Astrocyte of the cerebellum (primary cell): Measurements from ENCODE around the gene STK4.

Experiments
- DNase-seq: peaks from one replicate; pipeline ENCODE4 v3.0.0-alpha.2; 2011; ENCODE audit warnings: low read depth
- H3K4me3 ChIP-seq: 2 replicates; pipeline ENCODE4 v1.5.1; 2011; ENCODE audit warnings: mild to moderate bottlenecking, low read depth, low read length, moderate library complexity
- in situ Hi-C: cut with HindIII; loops from 2 replicates; pipeline ENCODE4 v1.10.0; 2017; ENCODE audit warnings: low sequenced_read_pairs
- TF ChIP-seq, protein P1 (sequence below): IDR thresholded peaks from 2 replicates; pipeline ENCODE4 v1.5.1; 2012; ENCODE audit warnings: low read length, low read depth, moderate library complexity, mild to moderate bottlenecking; ENCODE audit errors: missing control alignments

Gene STK4

GRCh38 chr20:45128099-45128498 lies 161.8 kb downstream of the STK4 start:
- in situ Hi-C loops = no loop called here
- TF ChIP-seq, protein P1, sequence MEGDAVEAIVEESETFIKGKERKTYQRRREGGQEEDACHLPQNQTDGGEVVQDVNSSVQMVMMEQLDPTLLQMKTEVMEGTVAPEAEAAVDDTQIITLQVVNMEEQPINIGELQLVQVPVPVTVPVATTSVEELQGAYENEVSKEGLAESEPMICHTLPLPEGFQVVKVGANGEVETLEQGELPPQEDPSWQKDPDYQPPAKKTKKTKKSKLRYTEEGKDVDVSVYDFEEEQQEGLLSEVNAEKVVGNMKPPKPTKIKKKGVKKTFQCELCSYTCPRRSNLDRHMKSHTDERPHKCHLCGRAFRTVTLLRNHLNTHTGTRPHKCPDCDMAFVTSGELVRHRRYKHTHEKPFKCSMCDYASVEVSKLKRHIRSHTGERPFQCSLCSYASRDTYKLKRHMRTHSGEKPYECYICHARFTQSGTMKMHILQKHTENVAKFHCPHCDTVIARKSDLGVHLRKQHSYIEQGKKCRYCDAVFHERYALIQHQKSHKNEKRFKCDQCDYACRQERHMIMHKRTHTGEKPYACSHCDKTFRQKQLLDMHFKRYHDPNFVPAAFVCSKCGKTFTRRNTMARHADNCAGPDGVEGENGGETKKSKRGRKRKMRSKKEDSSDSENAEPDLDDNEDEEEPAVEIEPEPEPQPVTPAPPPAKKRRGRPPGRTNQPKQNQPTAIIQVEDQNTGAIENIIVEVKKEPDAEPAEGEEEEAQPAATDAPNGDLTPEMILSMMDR = no peak
- H3K4me3 ChIP-seq = no peak overlapping the region
- DNase-seq = no peak
